Omental fat pad (tissue), 4 donors: ENCODE measurements around the gene PPM1G. TPM values are rescaled to one million over a fixed set of nuclear protein-coding genes. Genes with fewer than 3 reads are reported as not detected.
A peak's percentile ranks its signal among the peaks of the same experiment; 100 is the strongest.
"Not testable (repeated sequence)": the region's sequence is repeated elsewhere in the genome, so short reads cannot be mapped to it uniquely, and the experiment has no call there.

Source experiments
- ATAC-seq: fragments of 150-250 bp; one replicate; pipeline ENCODE4 v1.9.1; 2016; ENCODE audit warnings: mild to moderate bottlenecking, moderate library complexity; ENCODE audit not compliant: low FRiP score
- DNase-seq: peaks from one replicate; pipeline ENCODE4 v3.0.0-alpha.2; 2019; ENCODE audit warnings: low spot score
- CTCF ChIP-seq, 3 donors: fragments of 450-650 bp; IDR thresholded peaks; one replicate each; pipeline ENCODE4 v1.5.1; 2016 to 2017; ENCODE audit warnings: antibody characterized with exemption in 3 of 3, mild to moderate bottlenecking in 3 of 3, moderate library complexity in 2 of 3
- total RNA-seq, 4 donors: library from RNA; depleted of rRNA; stranded (reverse); fragments of >200 nt; gene quantifications; one replicate each; pipeline ENCODE4 v1.1.0, GENCODE V29; 2016

Gene PPM1G
- total RNA-seq, 4 donors from 2014 or later, result 44.6 to 71.9 (median 60.4) TPM

- ATAC-seq (peak; percentile 97), DNase-seq (peak; percentile 91)
- no peak for TF ChIP-seq CTCF (IDR thresholded peaks at IDR 0.05)
Measured at GRCh38 chr2:27356382-27357181, 52.8 kb downstream of the PPM1G start, which contains the start of gene GTF3C2. Gene GTF3C2, minus strand, starts transcription at chr2:27356764. Its CDS starts 13,210 bp downstream, at chr2:27343554.

GRCh38 chr2:27356056-27356381, 53.4 kb downstream of the PPM1G start:
- ATAC-seq, result peak; percentile 31
- TF ChIP-seq CTCF (IDR thresholded peaks at IDR 0.05), result no peak
- DNase-seq, result no peak

- no peak for TF ChIP-seq CTCF (IDR thresholded peaks at IDR 0.05)
- ATAC-seq, result no peak
- no peak for DNase-seq
Measured at GRCh38 chr2:27354597-27354927, 54.8 kb downstream of the PPM1G start.

GRCh38 chr2:27353762-27354596, 55.4 kb downstream of the PPM1G start:
- no peak for TF ChIP-seq CTCF (IDR thresholded peaks at IDR 0.05)
- DNase-seq (no peak), ATAC-seq (no peak)

- ATAC-seq, DNase-seq: not testable (repeated sequence)
Measured at GRCh38 chr2:27353386-27353761, 56.0 kb downstream of the PPM1G start.

GRCh38 chr2:27351802-27352598, 57.4 kb downstream of the PPM1G start:
- no peak for TF ChIP-seq CTCF (IDR thresholded peaks at IDR 0.05)
- ATAC-seq, result no peak
- no peak for DNase-seq

GRCh38 chr2:27350106-27350693, 59.2 kb downstream of the PPM1G start:
- DNase-seq (no peak), ATAC-seq (no peak)
- no peak for TF ChIP-seq CTCF (IDR thresholded peaks at IDR 0.05)
